Liver (tissue), 9 donors: Measurements from ENCODE around the gene NTM. TPM values are rescaled to one million over a fixed set of nuclear protein-coding genes. Genes with fewer than 3 reads are reported as not detected.

Experiments used
- DNase-seq: peaks from one replicate; pipeline ENCODE4 v3.0.0-alpha.2; 2017; ENCODE audit warnings: low spot score
- H3K27ac ChIP-seq, 2 donors: one replicate each; pipeline ENCODE4 v1.7.0; 2013; ENCODE audit warnings: inconsistent platforms in 2 of 2, low read length in 2 of 2, control low read depth in 1 of 2, low read depth in 1 of 2, mild to moderate bottlenecking in 1 of 2
- H3K27me3 ChIP-seq, 4 donors: one replicate each; pipeline versions ENCODE4 v1.6.1 to v1.7.0; 2013; ENCODE audit warnings: low read length in 3 of 4, inconsistent platforms in 1 of 4, mild to moderate bottlenecking in 1 of 4, moderate library complexity in 1 of 4; ENCODE audit not compliant: control insufficient read depth in 4 of 4, insufficient read depth in 4 of 4
- H3K36me3 ChIP-seq, 4 donors: one replicate each; pipeline versions ENCODE4 v1.6.1 to v1.7.0; 2013; ENCODE audit warnings: low read length in 3 of 4, mild to moderate bottlenecking in 3 of 4, low read depth in 1 of 4, moderate library complexity in 1 of 4; ENCODE audit not compliant: control insufficient read depth in 4 of 4, insufficient read depth in 3 of 4
- H3K4me1 ChIP-seq, 4 donors: one replicate each; pipeline versions ENCODE4 v1.6.1 to v1.7.0; 2013; ENCODE audit warnings: low read length in 3 of 4, mild to moderate bottlenecking in 3 of 4, moderate library complexity in 1 of 4; ENCODE audit not compliant: control insufficient read depth in 4 of 4, insufficient read depth in 4 of 4
- H3K4me3 ChIP-seq, 3 donors: one replicate each; pipeline versions ENCODE4 v1.6.1 to v1.7.0; 2013; ENCODE audit warnings: low read length in 3 of 3, control low read depth in 1 of 3, low read depth in 1 of 3, mild to moderate bottlenecking in 1 of 3
- H3K9ac ChIP-seq, 2 donors: one replicate each; pipeline ENCODE4 v1.7.0; 2013; ENCODE audit warnings: low read length in 2 of 2, mild to moderate bottlenecking in 2 of 2, moderate library complexity in 2 of 2, control low read depth in 1 of 2, low read depth in 1 of 2
- H3K9me3 ChIP-seq, 4 donors: one replicate each; pipeline versions ENCODE4 v1.6.1 to v1.7.0; 2013; ENCODE audit warnings: low read length in 3 of 4; ENCODE audit not compliant: control insufficient read depth in 4 of 4
- ATF3 ChIP-seq: IDR thresholded peaks from 2 replicates; pipeline ENCODE4 v1.6.1; 2016; ENCODE audit warnings: antibody characterized with exemption
- EGR1 ChIP-seq, 2 donors: IDR thresholded peaks; 2 replicates each; pipeline ENCODE4 v1.6.1; 2016 to 2018; ENCODE audit warnings: antibody characterized with exemption in 2 of 2, low read depth in 2 of 2
- FOXA1 ChIP-seq: IDR thresholded peaks from 2 replicates; pipeline ENCODE4 v1.6.1; 2016; ENCODE audit warnings: antibody characterized with exemption
- FOXA2 ChIP-seq: IDR thresholded peaks from 2 replicates; pipeline ENCODE4 v1.6.1; 2016; ENCODE audit warnings: antibody characterized with exemption
- GABPA ChIP-seq, 2 donors: IDR thresholded peaks in 1 of 2; conservative IDR thresholded peaks in 1 of 2; 2 replicates each; pipeline ENCODE4 v1.6.1; 2016; ENCODE audit warnings: antibody characterized with exemption in 2 of 2, mild to moderate bottlenecking in 1 of 2, moderate library complexity in 1 of 2
- HNF4G ChIP-seq: IDR thresholded peaks from 2 replicates; pipeline ENCODE4 v1.6.1; 2016; ENCODE audit warnings: antibody characterized with exemption
- REST ChIP-seq: IDR thresholded peaks from 2 replicates; pipeline ENCODE4 v1.6.1; 2016; ENCODE audit warnings: antibody characterized with exemption, mild to moderate bottlenecking
- RXRA ChIP-seq, 2 donors: IDR thresholded peaks; 2 replicates each; pipeline ENCODE4 v1.6.1; 2017 to 2018; ENCODE audit warnings: antibody characterized with exemption in 2 of 2, mild to moderate bottlenecking in 1 of 2
- TAF1 ChIP-seq: conservative IDR thresholded peaks from 2 replicates; pipeline ENCODE4 v1.6.1; 2016; ENCODE audit warnings: antibody characterized with exemption, mild to moderate bottlenecking
- YY1 ChIP-seq: IDR thresholded peaks from 2 replicates; pipeline ENCODE4 v1.6.1; 2016; ENCODE audit warnings: antibody characterized with exemption, mild to moderate bottlenecking
- ZBTB33 ChIP-seq: IDR thresholded peaks from 2 replicates; pipeline ENCODE4 v1.6.1; 2016; ENCODE audit warnings: antibody characterized with exemption
- WGBS: extraction: QIAGEN DNeasy Blood & Tissue Kit; methylation state at CpG from one replicate; pipeline ENCODE4 v1.1.7; 2013; 5-methylcytosine and 5-hydroxymethylcytosine counted together
- polyA plus RNA-seq, 2 donors: library from polyadenylated mRNA; stranded (reverse) in 1 of 2; unstranded in 1 of 2; fragments of 200-250 nt in 1 of 2; fragments of >200 nt in 1 of 2; fragmentation: Nextera tagmentation in 1 of 2; extraction: Ambion mirVana in 1 of 2; gene quantifications; one replicate each; pipeline versions ENCODE4 v1.2.1 to v1.2.3, GENCODE V29; 2013 to 2015
- total RNA-seq, 2 donors: library from RNA; depleted of rRNA; stranded (reverse); fragments of >200 nt; gene quantifications; one replicate each; pipeline ENCODE4 v1.2.3, GENCODE V29; 2014
- donor health status: healthy.
- donor health status: healthy.
- donor health status: healthy.
- donor health status: healthy.
- donor health status: healthy.

NTM gene
- total and polyA plus RNA-seq, 4 donors: 0.08 to 1.1 (median 0.08) TPM; not detected in 1

- TF ChIP-seq TAF1 (no peak), ZBTB33 (no peak), EGR1 (IDR thresholded peaks at IDR 0.05; ENCODE audit: low read depth in 2 of 2) (no peak), FOXA1 (no peak), YY1 (no peak), HNF4G (no peak), ATF3 (no peak)
These were observed 835.1 kb downstream of the NTM start (continued) for GRCh38 chr11:132205496-132205895.

- WGBS: 87% methylated on average over 5 of the region's 5 CpGs
- Histone ChIP-seq H3K27ac (no peak overlapping the region), H3K36me3 (no peaks in the 10 kb centered on the region), H3K4me1 (no peaks in the 10 kb centered on the region), H3K9me3 (no peaks in the 10 kb centered on the region), H3K27me3 (no peaks in the 10 kb centered on the region), H3K4me3 (no peak overlapping the region), H3K9ac (no peak overlapping the region)
- no peak for DNase-seq
- TF ChIP-seq EGR1 (IDR thresholded peaks at IDR 0.05; ENCODE audit: low read depth in 2 of 2) (no peak), REST (no peak), RXRA (IDR thresholded peaks at IDR 0.05) (no peak), TAF1 (no peak)
These were observed 836.6 kb downstream of the NTM start for GRCh38 chr11:132206993-132207392.

GRCh38 chr11:132208477-132209055 is 838.2 kb downstream of the NTM start:
- Histone ChIP-seq H3K9me3 (no peaks in the 10 kb centered on the region), H3K27me3 (no peaks in the 10 kb centered on the region), H3K4me1 (no peaks in the 10 kb centered on the region), H3K36me3 (no peaks in the 10 kb centered on the region), H3K27ac (no peak overlapping the region), H3K9ac (no peak overlapping the region), H3K4me3 (no peak overlapping the region)
- TF ChIP-seq GABPA (IDR thresholded peaks at IDR 0.05 in 1 of 2, conservative IDR thresholded peaks at IDR 0.05 in 1 of 2): no peak
- 50% methylated on average over 6 of the region's 6 CpGs for WGBS
- no peak for DNase-seq

GRCh38 chr11:132211479-132211878 is 841.1 kb downstream of the NTM start:
- Histone ChIP-seq H3K9ac (no peak overlapping the region), H3K27me3 (no peaks in the 10 kb centered on the region), H3K36me3 (no peaks in the 10 kb centered on the region), H3K4me1 (no peaks in the 10 kb centered on the region), H3K9me3 (no peaks in the 10 kb centered on the region), H3K4me3 (no peak overlapping the region), H3K27ac (no peak overlapping the region)
- no peak for TF ChIP-seq FOXA1
- TF ChIP-seq EGR1 (IDR thresholded peaks at IDR 0.05; ENCODE audit: low read depth in 2 of 2): no peak
- TF ChIP-seq FOXA2: no peak
- TF ChIP-seq ATF3: no peak
- DNase-seq: no peak
- WGBS: 71% methylated on average over 3 of the region's 3 CpGs
